ENCODE measurements around the gene PTCHD4.
"Not testable (repeated sequence)": the region's sequence is repeated elsewhere in the genome, so short reads cannot be mapped to it uniquely, and the experiment has no call there.

Gene PTCHD4

GRCh38 chr6:48111143-48111506, at the start of gene PTCHD4:
Gene PTCHD4 (minus strand): TSS chr6:48111197. CDS start chr6:48068957, 42,240 bp downstream.
- peak; percentile 85 for FAIRE-seq
- DNase-seq (ENCODE audit: insufficient read length, low spot score), result no peak
- peak; percentile 35; the same call in 1 of the 2 replicates for TF ChIP-seq POLR2A (IDR thresholded peaks at IDR 0.05; ENCODE audit: low read depth, low read length)

- FAIRE-seq (no peak), DNase-seq (ENCODE audit: insufficient read length, low spot score) (no peak)
- no peak for TF ChIP-seq POLR2A (IDR thresholded peaks at IDR 0.05; ENCODE audit: low read depth, low read length)
Observed at GRCh38 chr6:48151142-48151541, 40.1 kb upstream of the PTCHD4 start.

DNA sequence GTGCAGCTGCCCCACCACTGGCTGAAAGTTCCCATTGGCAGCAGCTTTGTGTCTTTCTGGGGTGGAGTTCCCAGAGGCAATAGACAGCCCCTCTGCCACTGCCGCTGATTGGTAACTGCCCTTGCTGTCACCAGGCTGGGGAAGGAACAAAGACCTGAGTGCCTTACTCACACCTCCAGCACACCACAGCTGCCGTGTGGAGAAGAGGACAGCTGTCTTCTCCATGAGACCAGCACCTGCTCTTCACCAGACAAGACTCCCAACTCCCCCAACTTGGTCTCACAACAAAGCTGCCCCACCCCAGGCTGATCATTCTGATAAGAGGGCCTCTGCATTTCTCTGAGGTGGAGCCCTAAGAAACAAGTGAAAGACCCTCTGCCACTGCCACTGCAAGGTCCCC, 39.7 kb upstream of the PTCHD4 start:
- DNase-seq (ENCODE audit: insufficient read length, low spot score) (no peak), FAIRE-seq (no peak)

DNA sequence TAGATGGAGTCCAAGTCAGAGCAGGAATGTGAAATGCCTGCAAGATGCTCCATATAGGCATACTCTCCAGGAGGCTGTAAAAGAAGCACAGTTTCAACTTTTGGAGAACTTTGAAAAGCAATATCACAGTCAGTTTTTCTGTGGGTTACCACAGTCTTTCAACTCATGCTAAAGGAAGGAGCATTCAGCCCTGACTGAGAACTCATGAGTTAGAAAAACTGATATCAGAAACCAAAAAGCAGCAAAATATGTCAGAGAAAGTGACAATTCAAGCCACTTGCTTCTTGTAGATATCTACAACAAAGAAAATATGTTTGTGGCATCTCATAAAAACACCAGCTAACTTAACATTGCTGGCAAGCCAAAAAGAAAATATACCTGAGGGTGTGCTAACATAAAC, 36.1 kb upstream of the PTCHD4 start:
- TF ChIP-seq POLR2A (IDR thresholded peaks at IDR 0.05; ENCODE audit: low read depth, low read length), result no peak
- no peak for DNase-seq (ENCODE audit: insufficient read length, low spot score)
- peak; percentile 6 for FAIRE-seq

More for the DNA sequence above, 39.7 kb upstream of the PTCHD4 start:
- TF ChIP-seq POLR2A (IDR thresholded peaks at IDR 0.05; ENCODE audit: low read depth, low read length), result no peak

DNA sequence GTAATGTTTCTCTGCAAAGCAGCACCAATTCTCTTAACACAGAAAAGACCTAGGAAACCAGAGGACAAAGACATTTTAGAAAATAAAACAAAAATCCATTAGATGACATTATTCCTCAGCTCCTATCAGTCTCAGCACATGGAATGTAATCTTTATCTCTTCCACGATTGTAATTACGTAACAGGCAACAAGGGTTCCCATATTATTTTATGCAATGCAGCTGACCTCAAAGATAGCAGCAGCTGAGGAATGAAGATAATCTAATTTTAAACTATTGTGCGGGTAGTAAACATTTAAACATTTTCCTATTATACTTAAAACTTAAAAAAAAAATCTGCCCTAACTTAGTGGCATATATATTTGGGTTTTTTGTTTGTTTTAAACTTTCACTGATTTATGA, 33.0 kb upstream of the PTCHD4 start:
- no peak for TF ChIP-seq POLR2A (IDR thresholded peaks at IDR 0.05; ENCODE audit: low read depth, low read length)
- FAIRE-seq, result no peak
- no peak for DNase-seq (ENCODE audit: insufficient read length, low spot score)

GRCh38 chr6:48141975-48142374, 31.0 kb upstream of the PTCHD4 start:
- DNase-seq (ENCODE audit: insufficient read length, low spot score) (no peak), FAIRE-seq (no peak)
- no peak for TF ChIP-seq POLR2A (IDR thresholded peaks at IDR 0.05; ENCODE audit: low read depth, low read length)

GRCh38 chr6:48139818-48140614, 29.0 kb upstream of the PTCHD4 start:
- no peak for FAIRE-seq
- TF ChIP-seq POLR2A (IDR thresholded peaks at IDR 0.05; ENCODE audit: low read depth, low read length), result no peak
- DNase-seq (ENCODE audit: insufficient read length, low spot score), result no peak

- FAIRE-seq, result peak; percentile 11
- no peak for DNase-seq (ENCODE audit: insufficient read length, low spot score)
- TF ChIP-seq POLR2A (IDR thresholded peaks at IDR 0.05; ENCODE audit: low read depth, low read length), result no peak
Observed at GRCh38 chr6:48136856-48137255, 25.9 kb upstream of the PTCHD4 start.

GRCh38 chr6:48135323-48136084, 24.5 kb upstream of the PTCHD4 start:
- TF ChIP-seq POLR2A (IDR thresholded peaks at IDR 0.05; ENCODE audit: low read depth, low read length), result no peak
- FAIRE-seq (peak; percentile 85), DNase-seq (ENCODE audit: insufficient read length, low spot score) (peak; percentile 9)

GRCh38 chr6:48134246-48134645, 23.2 kb upstream of the PTCHD4 start:
- no peak for TF ChIP-seq POLR2A (IDR thresholded peaks at IDR 0.05; ENCODE audit: low read depth, low read length)
- DNase-seq (ENCODE audit: insufficient read length, low spot score), result no peak
- FAIRE-seq, result peak; percentile 85

DNA sequence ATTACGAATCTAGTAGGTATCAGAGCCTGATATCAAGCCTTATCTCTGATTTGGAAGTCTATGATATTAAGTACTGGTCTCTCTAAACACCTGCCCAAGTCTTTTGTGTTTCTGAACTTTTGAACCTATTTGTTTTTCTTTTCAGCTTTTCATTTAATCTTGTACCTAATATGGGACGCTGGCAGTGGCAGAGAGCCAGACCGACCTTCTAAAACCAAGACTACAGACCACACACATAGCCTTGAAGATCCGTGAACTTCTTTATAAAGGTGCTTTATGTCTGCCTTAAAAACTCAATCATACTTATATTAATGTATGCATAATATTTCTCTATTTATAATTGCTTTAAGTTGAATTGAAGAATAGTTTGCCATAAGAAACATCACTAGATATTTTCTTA, 12.6 kb upstream of the PTCHD4 start:
- no peak for FAIRE-seq
- TF ChIP-seq POLR2A (IDR thresholded peaks at IDR 0.05; ENCODE audit: low read depth, low read length), result no peak
- no peak for DNase-seq (ENCODE audit: insufficient read length, low spot score)

DNA sequence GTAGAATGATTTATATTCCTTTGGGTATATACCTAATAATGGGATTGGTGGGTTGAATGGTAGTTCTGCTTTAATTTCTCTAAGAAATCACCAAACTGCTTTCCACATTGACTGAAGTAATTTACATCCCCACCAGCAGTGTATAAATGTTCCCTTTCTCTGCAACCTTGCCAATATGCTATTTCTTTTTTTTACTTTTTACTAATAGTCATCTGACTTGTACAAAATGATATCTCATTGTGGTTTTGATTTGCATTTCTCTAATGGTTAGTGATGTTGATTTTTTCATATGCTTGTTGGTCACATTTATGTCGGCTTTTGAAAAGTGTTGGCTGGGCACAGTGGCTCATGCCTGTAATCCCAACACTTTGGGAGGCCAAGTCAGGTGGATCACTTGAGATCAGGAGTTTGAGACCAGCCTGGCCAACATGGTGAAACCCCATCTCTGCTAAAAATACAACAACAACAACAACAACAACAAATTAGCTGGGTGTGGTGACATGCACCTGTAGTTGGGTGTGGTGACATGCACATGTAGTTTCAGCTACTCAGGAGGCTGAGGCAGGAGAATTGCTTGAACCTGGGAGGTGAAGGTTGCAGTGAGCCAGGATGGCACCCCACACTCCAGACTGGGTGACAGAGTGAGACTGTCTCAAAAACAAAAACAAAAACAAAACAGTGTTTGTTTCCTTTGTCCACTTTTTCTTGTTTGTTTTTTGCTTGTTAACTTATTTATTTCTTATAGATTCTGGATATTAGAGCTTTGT, 11.2 kb upstream of the PTCHD4 start:
- not testable (repeated sequence) for DNase-seq (ENCODE audit: insufficient read length, low spot score); FAIRE-seq

GRCh38 chr6:48116699-48117645, 6.0 kb upstream of the PTCHD4 start:
- no peak for TF ChIP-seq POLR2A (IDR thresholded peaks at IDR 0.05; ENCODE audit: low read depth, low read length)
- DNase-seq (ENCODE audit: insufficient read length, low spot score), result no peak
- FAIRE-seq, result no peak
